HCT116 (cell line): Measurements from ENCODE around the gene TIE1. TPM values are rescaled to one million over a fixed set of nuclear protein-coding genes. Genes with fewer than 3 reads are reported as not detected.

Source experiments
- ATAC-seq: fragments of 200-7000 bp; cut with Tn5 transposase; 2 replicates; pipeline ENCODE4 v1.9.1; 2020; ENCODE audit warnings: mild to moderate bottlenecking, moderate library complexity
- BruUV-seq: library from RNA; stranded (reverse); fragments of 400-500 nt; replicated peaks from 2 replicates; lab custom pipeline; 2021; lab: Mats Ljungman, UMichigan
- CTCF ChIA-PET: fragments of 300-600 bp; sonication (Branson Sonifier 250); formaldehyde crosslinking; loops from one replicate; lab custom pipeline; 2021; ENCODE audit warnings: antibody characterized with exemption; lab: Charles Lee
- POLR2A ChIA-PET: fragments of 300-600, 350-600 bp; sonication (Branson Sonifier 250); formaldehyde crosslinking; loops from one replicate; lab custom pipeline; 2021; ENCODE audit warnings: antibody characterized with exemption; lab: Charles Lee
- RAD21 ChIA-PET, 2 experiments: fragments of 300-600 bp; sonication (Branson Sonifier 250); formaldehyde crosslinking; loops; one replicate each; lab custom pipeline; 2023; ENCODE audit warnings: low total read pairs in 2 of 2; ENCODE audit not compliant: uncharacterized antibody in 2 of 2, unreplicated experiment in 2 of 2, low non-redundant PET in 1 of 2; lab: Charles Lee
- DNase-seq: peaks from one replicate; pipeline ENCODE4 v3.0.0-alpha.2; 2010; ENCODE audit warnings: low read depth, low spot score
- H2AFZ ChIP-seq: fragments of 200-600 bp; shearing (Covaris generic), sonication (generic); 2 replicates; pipeline ENCODE4 v1.6.1; 2017; ENCODE audit warnings: low read depth, mixed run types, mixed read lengths, antibody characterized with exemption, low read length; ENCODE audit not compliant: poor library complexity, severe bottlenecking
- H3K27ac ChIP-seq: 2 replicates; pipeline ENCODE4 v1.5.1; 2012; ENCODE audit warnings: low read depth, low read length
- H3K27me3 ChIP-seq: fragments of 200-600 bp; sonication (generic); 2 replicates; pipeline ENCODE4 v1.6.1; 2016; ENCODE audit warnings: mixed run types, low read length, mixed read lengths; ENCODE audit not compliant: insufficient read depth
- H3K36me3 ChIP-seq, 2 experiments: fragments of 200-500 bp in 1 of 2; fragments of 200-600 bp in 1 of 2; sonication (Bioruptor generic) in 1 of 2; sonication (generic) in 1 of 2; 2 replicates each; pipeline versions ENCODE4 v1.5.1 to v1.6.1; 2014 to 2016; ENCODE audit warnings: low read length in 2 of 2, inconsistent platforms in 1 of 2, mixed read lengths in 1 of 2, mixed run types in 1 of 2; ENCODE audit not compliant: insufficient read depth in 2 of 2, control insufficient read depth in 1 of 2
- H3K4me1 ChIP-seq, 2 experiments: fragments of 200-600 bp in 1 of 2; sonication (generic) in 1 of 2; 2 replicates each; pipeline versions ENCODE4 v1.5.1 to v1.6.1; 2012 to 2017; ENCODE audit warnings: low read length in 2 of 2, inconsistent platforms in 1 of 2, mild to moderate bottlenecking in 1 of 2, mixed read lengths in 1 of 2, mixed run types in 1 of 2, moderate library complexity in 1 of 2; ENCODE audit not compliant: insufficient read depth in 2 of 2, control insufficient read depth in 1 of 2
- H3K4me2 ChIP-seq: fragments of 200-600 bp; sonication (generic); 2 replicates; pipeline ENCODE4 v1.6.1; 2017; ENCODE audit warnings: mixed run types, low read length, mixed read lengths
- H3K4me3 ChIP-seq, 2 experiments: fragments of 200-600 bp in 1 of 2; sonication (generic) in 1 of 2; replicated peaks in 1 of 2; 2 replicates each; pipeline ENCODE4 v1.5.1; 2011 to 2016; ENCODE audit warnings: low read length in 2 of 2, control low read depth in 1 of 2, low read depth in 1 of 2, mild to moderate bottlenecking in 1 of 2, mixed read lengths in 1 of 2, mixed run types in 1 of 2
- H3K79me2 ChIP-seq: fragments of 200-600 bp; sonication (generic); 2 replicates; pipeline ENCODE4 v1.6.1; 2017; ENCODE audit warnings: mild to moderate bottlenecking, mixed run types, low read length, moderate library complexity, mixed read lengths; ENCODE audit not compliant: insufficient read depth
- H3K9ac ChIP-seq: fragments of 200-600 bp; sonication (generic); 2 replicates; pipeline ENCODE4 v1.6.1; 2016; ENCODE audit warnings: low read length, mixed read lengths
- H3K9me2 ChIP-seq: fragments of 200-600 bp; sonication (generic), shearing (Covaris generic); 2 replicates; pipeline ENCODE4 v1.6.1; 2017; ENCODE audit warnings: mixed run types, mild to moderate bottlenecking, moderate library complexity; ENCODE audit not compliant: insufficient read depth
- H3K9me3 ChIP-seq, 2 experiments: fragments of 200-500 bp in 1 of 2; fragments of 200-600 bp in 1 of 2; sonication (Bioruptor generic) in 1 of 2; sonication (generic) in 1 of 2; 2 replicates each; pipeline ENCODE4 v1.6.1; 2014 to 2017; ENCODE audit warnings: low read length in 2 of 2, mixed read lengths in 2 of 2, inconsistent platforms in 1 of 2, low read depth in 1 of 2, mild to moderate bottlenecking in 1 of 2, mixed run types in 1 of 2, moderate library complexity in 1 of 2; ENCODE audit not compliant: control insufficient read depth in 1 of 2, insufficient read depth in 1 of 2
- H4K20me1 ChIP-seq: fragments of 200-600 bp; sonication (generic), shearing (Covaris generic); 2 replicates; pipeline ENCODE4 v1.6.1; 2017; ENCODE audit warnings: mixed run types, mild to moderate bottlenecking, moderate library complexity; ENCODE audit not compliant: insufficient read depth
- CBX3 ChIP-seq: IDR thresholded peaks from 2 replicates; pipeline ENCODE4 v1.6.1; 2012; ENCODE audit warnings: low read depth
- CEBPB ChIP-seq: IDR thresholded peaks from 2 replicates; pipeline ENCODE4 v1.6.1; 2012; ENCODE audit warnings: low read depth
- EGR1 ChIP-seq: IDR thresholded peaks from 2 replicates; pipeline ENCODE4 v1.6.1; 2012; ENCODE audit warnings: low read depth
- ELF1 ChIP-seq: IDR thresholded peaks from 2 replicates; pipeline ENCODE4 v1.6.1; 2012; ENCODE audit warnings: low read depth, borderline replicate concordance
- EZH2 ChIP-seq: fragments of 200-600 bp; sonication (generic); IDR thresholded peaks from 2 replicates; pipeline ENCODE4 v1.6.1; 2017; ENCODE audit warnings: antibody characterized with exemption, mixed run types
- EZH2phosphoT487 ChIP-seq: fragments of 200-600 bp; IDR thresholded peaks from 2 replicates; pipeline ENCODE4 v1.6.1; 2018; ENCODE audit warnings: antibody characterized with exemption, borderline replicate concordance
- FOSL1 ChIP-seq: IDR thresholded peaks from 2 replicates; pipeline ENCODE4 v1.6.1; 2012; ENCODE audit warnings: low read depth
- POLR2A ChIP-seq: IDR thresholded peaks from 2 replicates; pipeline ENCODE4 v1.7.0; 2011; ENCODE audit warnings: borderline replicate concordance; ENCODE audit not compliant: insufficient read depth, insufficient read length; ENCODE audit errors: extremely low read depth
- SIN3A ChIP-seq: IDR thresholded peaks from 2 replicates; pipeline ENCODE4 v1.6.1; 2012; ENCODE audit warnings: low read depth
- SP1 ChIP-seq: IDR thresholded peaks from 2 replicates; pipeline ENCODE4 v1.6.1; 2012; ENCODE audit warnings: low read depth
- SRF ChIP-seq: IDR thresholded peaks from 2 replicates; pipeline ENCODE4 v1.6.1; 2012; ENCODE audit warnings: low read depth
- TCF7L2 ChIP-seq: IDR thresholded peaks from 2 replicates; pipeline ENCODE4 v1.7.0; 2011; ENCODE audit warnings: borderline replicate concordance, inconsistent platforms; ENCODE audit not compliant: insufficient read depth, insufficient read length; ENCODE audit errors: extremely low read depth
- YY1 ChIP-seq: IDR thresholded peaks from 2 replicates; pipeline ENCODE4 v1.6.1; 2011; ENCODE audit warnings: low read length, low read depth, moderate library complexity, mild to moderate bottlenecking; ENCODE audit not compliant: insufficient replicate concordance; ENCODE audit errors: extremely low read depth
- ZFX ChIP-seq: fragments of 450-650 bp; IDR thresholded peaks from 2 replicates; pipeline ENCODE4 v1.6.1; 2017
- ZNF274 ChIP-seq: fragments of 200-500 bp; sonication (Bioruptor generic); IDR thresholded peaks from 2 replicates; pipeline ENCODE4 v1.6.1; 2014; ENCODE audit warnings: mild to moderate bottlenecking, low read depth, low read length, inconsistent platforms
- intact Hi-C: fragments of 100-400 bp; cut with micrococcal nuclease; formaldehyde crosslinking; loops from 2 replicates; pipeline ENCODE4 v1.10.0; 2022
- total RNA-seq: library from RNA; stranded (reverse); gene quantifications from one replicate; pipeline ENCODE4 v1.2.1, GENCODE V29; 2021; ENCODE audit not compliant: unreplicated experiment
- TF ChIP-seq, protein P1 (sequence below): IDR thresholded peaks from 2 replicates; pipeline ENCODE4 v1.6.1; 2012; ENCODE audit warnings: low read depth
- TF ChIP-seq, protein P2 (sequence below): IDR thresholded peaks from 2 replicates; pipeline ENCODE4 v1.6.1; 2012
- TF ChIP-seq, protein P3 (sequence below), 3 experiments: fragments of 200-600 bp in 1 of 3; sonication (generic) in 1 of 3; IDR thresholded peaks in 2 of 3; conservative IDR thresholded peaks in 1 of 3; 2 replicates each; pipeline ENCODE4 v1.5.1; 2012 to 2017; ENCODE audit warnings: low read depth in 2 of 3, low read length in 2 of 3, antibody characterized with exemption in 1 of 3, borderline replicate concordance in 1 of 3, control low read depth in 1 of 3, mild to moderate bottlenecking in 1 of 3, mixed read lengths in 1 of 3, mixed run types in 1 of 3, moderate library complexity in 1 of 3; ENCODE audit not compliant: insufficient read depth in 1 of 3
- TF ChIP-seq, protein P4 (sequence below): IDR thresholded peaks from 2 replicates; pipeline ENCODE4 v1.6.1; 2012
- TF ChIP-seq, protein P5 (sequence below): IDR thresholded peaks from 2 replicates; pipeline ENCODE4 v1.6.1; 2011; ENCODE audit warnings: mild to moderate bottlenecking, low read length, moderate library complexity; ENCODE audit not compliant: insufficient replicate concordance; ENCODE audit errors: extremely low read depth

The TIE1 gene
- total RNA-seq, 1 experiment from 2014 or later = not detected

DNA sequence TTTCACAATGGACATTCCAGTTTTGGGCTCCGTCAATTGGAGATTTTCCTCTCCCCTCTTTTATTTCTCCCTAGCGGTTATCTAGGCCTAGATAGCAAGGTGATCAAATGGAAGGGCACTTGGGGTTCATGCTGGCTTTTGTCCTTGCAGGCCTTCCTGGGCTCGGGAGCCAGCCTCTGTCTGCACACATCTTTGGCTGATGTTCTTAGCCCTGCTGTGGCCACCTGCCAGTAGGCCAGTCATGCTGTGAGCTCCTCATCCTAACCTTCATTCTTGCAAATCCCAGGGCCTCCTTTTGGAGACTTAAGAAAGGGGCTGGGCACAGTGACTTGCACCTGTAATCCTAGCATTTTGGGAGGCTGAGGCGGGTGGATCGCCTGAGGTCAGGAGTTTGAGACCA lies 13.5 kb downstream of the TIE1 start:
- BruUV-seq = no TSS peak
- H3K4me1 ChIP-seq = peaks cover 0 to 5% of the 10 kb centered on the region in 2 experiments; a peak in 1 of 4 replicates
- ChIA-PET POLR2A (no interaction called here), CTCF (no interaction called here), RAD21 (no interaction called here)
- ATAC-seq = no peak
- H3K36me3 ChIP-seq = no peaks in the 10 kb centered on the region
- H2AFZ ChIP-seq = no peak overlapping the region
- no peaks in the 10 kb centered on the region for H4K20me1 ChIP-seq
- no peak overlapping the region for H3K4me3 ChIP-seq
- DNase-seq = no peak
- no peaks in the 10 kb centered on the region for H3K9me2 ChIP-seq
- no peaks in the 10 kb centered on the region for H3K27me3 ChIP-seq
- H3K27ac ChIP-seq = no peak overlapping the region
- H3K9ac ChIP-seq = no peak overlapping the region
- H3K79me2 ChIP-seq = no peaks in the 10 kb centered on the region
- intact Hi-C loops = no loop called here
- no peaks in the 10 kb centered on the region for H3K9me3 ChIP-seq
- H3K4me2 ChIP-seq = no peak overlapping the region
- TF ChIP-seq POLR2A (no peak), ZFX (no peak), CEBPB (no peak), CBX3 (no peak), SRF (no peak), FOSL1 (no peak), EGR1 (no peak), SP1 (no peak), SIN3A (no peak), YY1 (no peak), EZH2 (no peak), ELF1 (no peak), TCF7L2 (no peak), ZNF274 (no peak), EZH2phosphoT487 (no peak)
- TF ChIP-seq, protein P1, sequence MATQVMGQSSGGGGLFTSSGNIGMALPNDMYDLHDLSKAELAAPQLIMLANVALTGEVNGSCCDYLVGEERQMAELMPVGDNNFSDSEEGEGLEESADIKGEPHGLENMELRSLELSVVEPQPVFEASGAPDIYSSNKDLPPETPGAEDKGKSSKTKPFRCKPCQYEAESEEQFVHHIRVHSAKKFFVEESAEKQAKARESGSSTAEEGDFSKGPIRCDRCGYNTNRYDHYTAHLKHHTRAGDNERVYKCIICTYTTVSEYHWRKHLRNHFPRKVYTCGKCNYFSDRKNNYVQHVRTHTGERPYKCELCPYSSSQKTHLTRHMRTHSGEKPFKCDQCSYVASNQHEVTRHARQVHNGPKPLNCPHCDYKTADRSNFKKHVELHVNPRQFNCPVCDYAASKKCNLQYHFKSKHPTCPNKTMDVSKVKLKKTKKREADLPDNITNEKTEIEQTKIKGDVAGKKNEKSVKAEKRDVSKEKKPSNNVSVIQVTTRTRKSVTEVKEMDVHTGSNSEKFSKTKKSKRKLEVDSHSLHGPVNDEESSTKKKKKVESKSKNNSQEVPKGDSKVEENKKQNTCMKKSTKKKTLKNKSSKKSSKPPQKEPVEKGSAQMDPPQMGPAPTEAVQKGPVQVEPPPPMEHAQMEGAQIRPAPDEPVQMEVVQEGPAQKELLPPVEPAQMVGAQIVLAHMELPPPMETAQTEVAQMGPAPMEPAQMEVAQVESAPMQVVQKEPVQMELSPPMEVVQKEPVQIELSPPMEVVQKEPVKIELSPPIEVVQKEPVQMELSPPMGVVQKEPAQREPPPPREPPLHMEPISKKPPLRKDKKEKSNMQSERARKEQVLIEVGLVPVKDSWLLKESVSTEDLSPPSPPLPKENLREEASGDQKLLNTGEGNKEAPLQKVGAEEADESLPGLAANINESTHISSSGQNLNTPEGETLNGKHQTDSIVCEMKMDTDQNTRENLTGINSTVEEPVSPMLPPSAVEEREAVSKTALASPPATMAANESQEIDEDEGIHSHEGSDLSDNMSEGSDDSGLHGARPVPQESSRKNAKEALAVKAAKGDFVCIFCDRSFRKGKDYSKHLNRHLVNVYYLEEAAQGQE = no peak
- TF ChIP-seq, protein P2, sequence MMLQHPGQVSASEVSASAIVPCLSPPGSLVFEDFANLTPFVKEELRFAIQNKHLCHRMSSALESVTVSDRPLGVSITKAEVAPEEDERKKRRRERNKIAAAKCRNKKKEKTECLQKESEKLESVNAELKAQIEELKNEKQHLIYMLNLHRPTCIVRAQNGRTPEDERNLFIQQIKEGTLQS = no peak
- TF ChIP-seq, protein P3, sequence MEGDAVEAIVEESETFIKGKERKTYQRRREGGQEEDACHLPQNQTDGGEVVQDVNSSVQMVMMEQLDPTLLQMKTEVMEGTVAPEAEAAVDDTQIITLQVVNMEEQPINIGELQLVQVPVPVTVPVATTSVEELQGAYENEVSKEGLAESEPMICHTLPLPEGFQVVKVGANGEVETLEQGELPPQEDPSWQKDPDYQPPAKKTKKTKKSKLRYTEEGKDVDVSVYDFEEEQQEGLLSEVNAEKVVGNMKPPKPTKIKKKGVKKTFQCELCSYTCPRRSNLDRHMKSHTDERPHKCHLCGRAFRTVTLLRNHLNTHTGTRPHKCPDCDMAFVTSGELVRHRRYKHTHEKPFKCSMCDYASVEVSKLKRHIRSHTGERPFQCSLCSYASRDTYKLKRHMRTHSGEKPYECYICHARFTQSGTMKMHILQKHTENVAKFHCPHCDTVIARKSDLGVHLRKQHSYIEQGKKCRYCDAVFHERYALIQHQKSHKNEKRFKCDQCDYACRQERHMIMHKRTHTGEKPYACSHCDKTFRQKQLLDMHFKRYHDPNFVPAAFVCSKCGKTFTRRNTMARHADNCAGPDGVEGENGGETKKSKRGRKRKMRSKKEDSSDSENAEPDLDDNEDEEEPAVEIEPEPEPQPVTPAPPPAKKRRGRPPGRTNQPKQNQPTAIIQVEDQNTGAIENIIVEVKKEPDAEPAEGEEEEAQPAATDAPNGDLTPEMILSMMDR (IDR thresholded peaks at IDR 0.05 in 2 of 3, conservative IDR thresholded peaks at IDR 0.05 in 1 of 3; ENCODE audit: borderline replicate concordance in 1 of 3, insufficient read depth in 1 of 3, low read depth in 2 of 3, low read length in 2 of 3) = no peak
- TF ChIP-seq, protein P4, sequence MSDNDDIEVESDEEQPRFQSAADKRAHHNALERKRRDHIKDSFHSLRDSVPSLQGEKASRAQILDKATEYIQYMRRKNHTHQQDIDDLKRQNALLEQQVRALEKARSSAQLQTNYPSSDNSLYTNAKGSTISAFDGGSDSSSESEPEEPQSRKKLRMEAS = no peak
- TF ChIP-seq, protein P5, sequence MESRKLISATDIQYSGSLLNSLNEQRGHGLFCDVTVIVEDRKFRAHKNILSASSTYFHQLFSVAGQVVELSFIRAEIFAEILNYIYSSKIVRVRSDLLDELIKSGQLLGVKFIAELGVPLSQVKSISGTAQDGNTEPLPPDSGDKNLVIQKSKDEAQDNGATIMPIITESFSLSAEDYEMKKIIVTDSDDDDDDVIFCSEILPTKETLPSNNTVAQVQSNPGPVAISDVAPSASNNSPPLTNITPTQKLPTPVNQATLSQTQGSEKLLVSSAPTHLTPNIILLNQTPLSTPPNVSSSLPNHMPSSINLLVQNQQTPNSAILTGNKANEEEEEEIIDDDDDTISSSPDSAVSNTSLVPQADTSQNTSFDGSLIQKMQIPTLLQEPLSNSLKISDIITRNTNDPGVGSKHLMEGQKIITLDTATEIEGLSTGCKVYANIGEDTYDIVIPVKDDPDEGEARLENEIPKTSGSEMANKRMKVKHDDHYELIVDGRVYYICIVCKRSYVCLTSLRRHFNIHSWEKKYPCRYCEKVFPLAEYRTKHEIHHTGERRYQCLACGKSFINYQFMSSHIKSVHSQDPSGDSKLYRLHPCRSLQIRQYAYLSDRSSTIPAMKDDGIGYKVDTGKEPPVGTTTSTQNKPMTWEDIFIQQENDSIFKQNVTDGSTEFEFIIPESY = no peak
